Fibroblast of skin of scalp (primary cell): Measurements from ENCODE around the gene MOV10.
"Not testable (repeated sequence)": the region's sequence is repeated elsewhere in the genome, so short reads cannot be mapped to it uniquely, and the experiment has no call there.

Experiments used
- DNase-seq: peaks from one replicate; pipeline ENCODE4 v3.0.0-alpha.2; 2013

Gene MOV10

DNA sequence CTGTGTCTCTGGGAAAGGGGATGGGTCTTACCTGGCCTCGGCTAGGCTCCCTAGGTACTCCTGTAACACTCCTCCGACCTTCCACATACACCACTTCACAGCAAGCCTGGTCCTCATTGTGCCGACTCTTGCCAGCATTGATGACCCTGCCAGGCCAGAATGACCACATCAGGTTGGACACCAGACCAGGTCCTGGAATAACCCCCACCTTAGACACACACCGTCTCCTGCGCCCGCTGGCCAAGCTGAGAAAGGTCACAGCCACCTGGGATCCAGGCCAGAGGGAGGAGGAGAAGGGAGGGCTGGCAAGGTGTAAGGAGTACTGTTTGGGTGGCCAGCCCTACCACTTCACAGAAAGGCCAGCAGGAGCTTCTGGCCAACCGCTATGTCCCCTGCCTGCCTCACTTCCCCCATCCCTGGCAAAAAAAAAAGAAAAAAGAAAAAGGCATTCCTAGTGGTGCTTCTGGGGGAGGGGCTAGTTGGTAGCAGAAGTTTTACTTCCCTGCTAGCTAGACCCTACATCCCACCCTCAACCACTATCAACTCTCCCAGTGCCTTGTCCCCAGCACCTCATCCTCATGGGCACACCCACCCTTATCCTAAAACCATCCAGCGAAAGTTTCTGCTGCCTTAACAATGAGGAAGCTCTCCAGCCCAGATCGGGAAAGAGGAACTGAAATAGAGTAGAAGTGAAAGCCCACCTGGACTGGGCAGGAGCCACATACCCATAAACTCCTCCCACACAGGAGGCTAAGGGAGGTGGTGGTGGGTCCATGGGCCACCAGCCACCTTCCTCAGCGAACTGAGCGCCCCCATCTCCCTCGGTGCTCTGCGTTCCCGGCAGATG, 39.2 kb downstream of the MOV10 start:
- no peak for DNase-seq

DNA sequence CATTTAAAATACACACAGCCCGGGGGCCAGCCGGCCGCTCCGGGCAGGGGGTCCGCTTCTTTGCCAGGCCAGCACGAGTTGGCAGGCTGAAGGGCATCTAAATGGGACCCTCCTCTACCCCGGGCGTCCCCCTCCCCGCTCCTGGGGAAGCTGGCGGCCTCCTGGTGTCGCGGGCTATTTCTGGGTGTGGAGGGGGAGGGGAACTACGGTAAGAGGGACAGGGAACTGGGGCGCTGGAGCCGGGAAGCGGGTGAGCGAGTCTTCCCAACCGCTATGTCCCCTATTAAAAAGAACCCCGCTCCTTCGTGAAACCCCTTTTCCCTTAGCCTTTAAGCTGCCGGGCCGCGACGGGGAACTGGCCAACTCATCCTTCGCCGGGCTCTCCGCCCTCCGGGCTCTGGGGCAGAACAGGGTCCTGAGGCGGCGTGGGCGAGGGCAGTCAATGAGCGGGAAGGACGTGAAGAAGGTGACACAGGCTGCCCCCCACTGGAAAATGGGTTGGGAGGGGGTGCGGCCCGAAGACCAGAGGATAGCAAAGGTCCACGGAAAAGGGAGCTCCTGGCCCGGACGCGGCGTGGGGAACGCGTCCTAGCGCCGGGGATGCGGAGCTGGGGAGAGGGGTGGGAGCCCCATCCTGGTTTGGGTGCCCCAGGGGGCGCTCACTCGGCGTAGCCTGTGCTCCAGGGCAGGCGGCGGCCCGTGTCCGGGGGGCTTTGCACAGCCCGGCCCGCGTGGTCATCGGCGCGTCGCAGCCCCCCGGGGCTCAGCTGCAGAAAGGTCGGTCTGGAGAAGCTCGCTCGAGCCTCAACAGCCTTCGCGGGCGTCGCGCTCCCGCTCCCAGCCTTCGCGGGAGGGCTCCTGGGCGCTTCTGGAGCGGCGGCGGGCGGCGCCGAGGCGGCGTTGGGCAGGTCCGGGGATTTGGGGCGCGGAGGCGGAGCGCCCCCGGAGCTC, 40.1 kb downstream of the MOV10 start:
- DNase-seq = no peak

DNA sequence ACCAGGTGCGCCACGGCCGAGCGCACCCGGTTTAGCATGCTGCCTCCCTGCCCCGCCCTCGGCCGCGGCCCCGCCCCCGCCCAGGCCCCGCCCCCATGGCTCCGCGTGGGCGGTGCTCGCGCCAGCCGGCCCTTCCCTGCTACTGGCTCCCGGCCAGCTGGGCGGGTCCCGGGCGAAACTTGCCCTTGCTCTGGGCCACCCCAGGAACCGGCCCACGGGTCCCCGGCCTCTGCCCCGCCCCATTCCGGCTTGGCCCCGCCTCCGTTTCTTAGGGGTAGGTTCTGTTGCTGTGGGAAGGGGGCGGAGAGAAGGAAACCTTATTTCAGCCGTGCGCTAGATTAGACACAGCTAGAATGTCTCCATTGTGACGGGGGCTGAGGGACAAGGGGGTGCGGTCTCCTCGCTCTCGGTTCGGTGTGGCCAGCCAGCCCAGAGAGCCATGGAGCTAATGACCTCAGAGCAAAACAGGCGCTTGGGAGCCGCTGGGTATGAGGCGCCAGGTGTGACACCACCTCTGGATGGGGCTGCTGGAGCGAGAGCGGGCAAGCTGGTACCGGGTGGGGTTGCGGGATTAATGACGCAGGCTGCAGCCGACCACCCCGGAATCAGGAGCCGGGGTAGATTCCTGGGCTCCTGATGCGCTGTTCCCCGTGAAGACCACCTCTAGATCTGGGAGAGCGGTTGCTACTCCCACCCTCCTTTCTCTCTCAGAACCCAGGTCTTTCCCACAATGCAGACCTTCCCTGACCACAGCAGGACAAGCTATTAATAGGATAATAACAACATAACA, 41.0 kb downstream of the MOV10 start, which contains the start of gene PPM1J:
Gene PPM1J (minus strand): TSS at position 69 of the 790 bp plus-strand sequence. CDS start 31 bp downstream, at position 38.
- DNase-seq = peak; percentile 93

DNA sequence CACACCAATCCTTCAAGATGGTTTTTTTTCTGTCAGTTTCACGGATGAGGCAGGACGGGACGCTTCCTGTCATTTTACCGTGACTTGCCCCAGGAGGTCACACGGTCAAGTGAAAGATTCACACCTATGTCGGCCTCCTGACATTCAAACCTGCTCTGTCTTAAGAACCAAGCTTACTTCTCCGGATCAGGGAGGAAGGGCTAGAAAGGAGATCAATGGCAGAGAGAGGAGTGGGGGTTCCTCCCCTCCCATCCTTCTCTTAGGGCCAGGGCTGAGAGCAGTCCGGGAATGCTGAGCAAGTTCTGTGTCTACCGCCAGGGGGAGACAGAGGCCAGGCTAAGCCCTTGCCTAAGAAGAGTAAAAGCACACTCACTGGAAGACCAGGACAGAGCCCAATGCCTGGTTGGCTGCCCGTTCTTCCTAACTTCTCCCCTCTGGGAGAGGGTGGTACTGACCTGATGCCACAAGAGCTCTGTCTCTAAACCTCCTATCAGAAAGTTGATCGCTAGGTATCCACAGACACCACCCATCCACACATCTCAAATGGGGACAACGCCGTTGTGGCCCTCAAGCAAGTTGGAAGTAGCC, 41.8 kb downstream of the MOV10 start:
- DNase-seq = peak; percentile 89

DNA sequence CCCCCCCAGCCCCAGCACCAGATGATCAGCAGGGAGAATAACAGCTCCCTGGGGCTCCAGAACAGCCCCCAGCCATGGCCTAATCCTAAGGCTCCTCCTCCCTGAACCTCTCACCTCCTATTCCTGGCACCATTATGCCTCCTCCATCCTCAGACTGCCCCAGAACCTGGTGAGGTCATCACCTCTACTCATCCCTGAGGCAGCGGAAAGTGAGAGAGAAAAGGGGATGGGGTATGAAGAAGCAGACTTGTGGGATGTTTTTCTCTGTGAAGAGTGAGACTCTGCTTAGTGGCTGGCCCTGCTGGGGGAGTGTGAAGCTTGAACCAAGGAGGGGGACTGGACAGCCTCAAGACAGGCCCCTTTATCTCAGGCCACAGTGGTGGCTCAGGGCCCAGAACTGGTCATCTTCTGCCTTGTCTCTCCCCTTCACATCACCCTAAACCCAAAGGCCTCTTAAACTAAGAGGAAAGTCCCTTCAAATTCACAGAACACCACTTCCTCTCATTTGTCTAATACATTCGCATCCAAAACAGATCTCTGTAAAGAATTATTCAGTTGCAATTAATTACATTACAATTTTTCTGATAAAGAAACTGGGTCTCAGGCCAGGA, 42.9 kb downstream of the MOV10 start:
- DNase-seq = no peak

DNA sequence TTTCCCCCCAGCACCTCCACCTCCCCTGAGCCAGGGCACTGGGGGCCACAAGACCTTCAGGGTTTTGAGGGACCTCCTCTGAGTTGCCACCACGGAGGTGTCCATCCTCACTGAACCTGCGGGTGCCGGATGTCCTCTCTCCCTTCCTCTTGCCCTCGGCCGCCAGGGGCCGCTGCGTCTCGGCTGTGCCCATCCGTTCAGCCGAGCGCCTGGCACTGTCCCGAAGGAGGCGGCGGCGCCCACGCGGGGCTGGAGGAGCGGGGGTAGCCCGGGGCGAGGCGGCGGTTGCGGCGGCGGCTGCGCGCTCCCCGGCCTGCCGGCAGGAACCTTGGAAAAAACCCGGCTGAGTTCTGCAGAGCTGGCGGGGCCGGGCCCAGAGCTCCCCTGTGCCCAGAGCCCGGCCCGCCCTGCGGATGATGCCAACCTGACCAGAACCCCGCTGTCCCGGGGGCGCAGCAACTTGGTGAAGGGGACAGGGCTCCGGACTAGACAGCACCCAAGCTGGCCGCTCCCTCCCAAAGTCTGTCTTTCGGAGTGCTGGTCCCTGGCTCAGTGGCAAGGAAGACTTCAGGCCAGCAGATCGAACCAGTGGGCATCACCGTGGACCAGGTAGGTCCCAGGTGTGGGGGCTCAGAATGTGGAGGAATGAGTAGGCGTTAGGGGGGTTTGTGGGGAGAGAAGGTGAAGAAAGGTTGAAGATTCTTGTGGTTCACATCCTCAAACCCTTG, 44.4 kb downstream of the MOV10 start:
- peak; percentile 67 for DNase-seq

DNA sequence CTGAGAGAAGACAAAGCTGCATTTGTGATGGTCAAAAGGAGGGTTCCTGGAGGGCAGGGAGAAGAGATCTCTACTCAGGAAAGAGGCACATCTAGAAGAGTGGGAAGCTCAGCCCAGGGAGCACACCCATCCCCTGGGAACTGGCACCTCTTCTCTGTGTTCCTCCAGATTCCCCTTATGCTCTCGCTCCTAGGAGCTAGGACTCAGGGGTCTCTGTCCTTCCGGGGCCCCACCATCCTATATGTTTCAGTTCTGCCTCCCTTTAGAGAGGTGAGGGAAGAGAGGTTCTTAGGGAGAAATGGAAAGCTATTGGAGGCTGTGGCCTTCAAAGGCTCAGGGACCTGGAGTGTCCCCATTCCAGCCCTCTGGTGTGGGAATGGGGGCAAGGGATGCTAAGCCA, 45.2 kb downstream of the MOV10 start:
- DNase-seq = no peak

DNA sequence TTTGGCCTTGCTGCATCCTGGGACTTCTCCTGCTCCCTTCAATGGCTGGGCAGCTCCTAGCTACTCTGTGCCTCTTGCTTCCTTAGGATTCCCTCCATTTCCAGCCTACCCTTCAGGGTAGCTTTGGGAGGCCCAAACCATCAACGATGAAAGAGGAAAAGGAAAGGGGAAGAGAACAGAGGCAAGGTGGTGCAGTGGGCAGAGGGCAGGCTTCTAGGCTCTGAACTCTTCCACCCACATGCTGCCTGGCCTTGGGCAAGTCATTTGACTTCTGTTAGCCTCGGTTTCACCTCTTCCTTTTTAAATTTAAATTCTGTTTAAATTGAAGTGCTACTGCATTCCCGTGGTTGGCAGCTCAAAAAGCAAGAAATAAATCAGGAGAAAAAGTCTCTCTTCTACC, 46.3 kb downstream of the MOV10 start:
- no peak for DNase-seq

DNA sequence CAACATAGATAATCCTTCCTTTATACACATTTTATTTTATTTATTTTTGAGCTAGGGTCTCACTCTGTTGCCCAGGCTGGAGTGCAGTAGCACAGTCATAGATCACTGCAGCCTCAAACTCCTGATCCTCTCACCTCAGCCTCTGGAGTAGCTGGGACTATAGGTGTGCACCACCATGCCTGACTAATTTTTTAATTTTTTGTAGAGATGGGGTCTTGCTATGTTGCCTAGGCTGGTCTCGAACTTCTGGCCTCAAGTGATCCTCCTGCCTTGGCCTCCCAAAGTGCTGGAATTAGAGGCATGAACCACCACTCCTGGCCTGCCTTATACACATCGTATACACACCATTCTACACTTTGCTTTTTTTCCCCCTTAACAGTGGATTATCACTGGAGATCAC, 46.8 kb downstream of the MOV10 start:
- DNase-seq = not testable (repeated sequence)

DNA sequence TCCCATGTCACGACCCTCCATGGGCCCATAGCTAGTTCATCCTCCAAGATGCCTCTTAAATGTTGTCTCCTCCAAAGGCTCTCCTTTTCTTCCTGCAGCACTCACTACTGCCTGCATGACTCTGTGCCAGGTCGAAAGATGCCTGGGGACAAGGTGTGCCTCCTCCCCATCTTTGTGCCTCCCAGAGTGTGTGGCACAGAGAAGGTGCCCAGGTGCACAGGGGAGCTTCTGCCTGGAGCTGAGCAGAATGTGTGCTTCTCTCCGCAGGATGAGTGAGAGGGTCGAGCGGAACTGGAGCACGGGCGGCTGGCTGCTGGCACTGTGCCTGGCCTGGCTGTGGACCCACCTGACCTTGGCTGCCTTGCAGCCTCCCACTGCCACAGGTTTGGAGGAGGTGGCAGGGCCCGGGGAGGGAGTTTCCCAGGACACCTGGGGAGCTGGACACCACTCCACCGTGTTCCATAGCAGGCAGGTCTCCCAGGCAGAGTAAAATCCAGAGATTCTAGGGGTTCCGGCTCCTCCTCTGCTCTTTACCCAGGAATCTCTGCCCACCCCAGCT, 47.6 kb downstream of the MOV10 start:
- no peak for DNase-seq

DNA sequence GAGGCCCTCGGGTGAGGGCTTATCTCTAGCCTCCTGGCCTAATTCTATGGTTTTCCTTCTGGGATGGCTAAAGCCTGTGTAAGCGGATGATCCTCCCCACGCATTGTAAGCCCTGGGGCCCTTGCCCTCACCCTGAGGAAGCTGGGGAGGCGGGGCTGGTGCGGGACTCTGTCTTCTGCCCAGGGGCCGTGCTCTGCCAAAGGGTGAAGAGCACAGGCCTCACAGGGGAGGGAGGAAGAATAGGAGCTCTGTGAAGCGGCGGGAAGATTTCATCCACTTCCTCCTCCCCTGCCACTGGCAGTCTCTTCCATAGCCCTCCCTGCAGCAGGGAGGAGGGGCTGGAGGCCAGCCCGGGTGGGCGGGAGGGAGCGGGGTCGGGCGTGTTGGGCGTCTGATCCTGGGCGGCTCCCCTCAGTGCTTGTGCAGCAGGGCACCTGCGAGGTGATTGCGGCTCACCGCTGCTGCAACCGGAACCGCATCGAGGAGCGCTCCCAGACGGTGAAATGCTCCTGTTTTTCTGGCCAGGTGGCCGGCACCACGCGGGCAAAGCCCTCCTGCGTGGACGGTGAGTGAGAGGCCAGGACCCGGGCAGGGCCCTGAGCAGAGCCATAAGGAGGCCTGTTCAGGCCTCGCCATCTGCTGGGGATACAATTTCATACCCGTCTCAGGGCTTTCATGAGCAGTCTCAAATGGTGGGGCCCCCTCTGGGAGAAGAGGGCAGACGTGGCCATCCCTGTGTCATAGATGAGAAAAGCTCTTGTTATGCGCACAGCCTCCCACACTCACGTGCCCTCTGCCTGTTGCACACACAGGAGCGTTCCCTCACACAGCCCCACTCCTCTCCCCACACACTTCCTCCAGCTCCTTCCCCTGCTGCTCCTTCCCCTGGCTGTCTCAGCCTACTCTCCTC, 48.4 kb downstream of the MOV10 start:
- peak; percentile 46 for DNase-seq

DNA sequence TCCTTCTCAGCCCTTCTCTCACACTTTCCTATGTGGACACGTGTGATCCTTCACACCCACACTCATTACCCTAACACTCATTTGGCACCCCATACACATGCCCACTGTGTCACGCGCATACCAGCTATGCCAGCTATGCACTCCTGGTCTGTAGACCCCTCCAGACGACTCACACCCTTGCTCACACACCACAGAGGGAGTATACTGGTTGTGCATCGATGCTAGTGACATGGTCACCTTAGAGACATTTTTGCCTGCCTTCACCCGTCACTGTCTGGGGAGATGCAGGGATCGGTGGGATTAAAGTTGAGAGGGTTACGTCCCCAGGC, 49.0 kb downstream of the MOV10 start:
- DNase-seq = no peak

DNA sequence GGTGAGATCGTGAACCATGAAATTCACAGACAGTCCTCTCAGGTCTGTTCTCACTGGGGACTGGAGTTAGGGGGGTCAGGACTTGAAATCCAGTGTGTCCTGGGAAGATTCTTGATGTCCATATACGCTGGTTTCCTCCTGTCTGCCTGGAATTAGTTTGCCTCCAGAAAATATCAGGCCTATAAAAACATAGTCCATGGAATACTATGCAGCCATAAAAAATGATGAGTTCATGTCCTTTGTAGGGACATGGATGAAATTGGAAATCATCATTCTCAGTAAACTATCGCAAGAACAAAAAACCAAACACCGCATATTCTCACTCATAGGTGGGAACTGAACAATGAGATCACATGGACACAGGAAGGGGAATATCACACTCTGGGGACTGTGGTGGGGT, 49.8 kb downstream of the MOV10 start:
- DNase-seq = not testable (repeated sequence)

DNA sequence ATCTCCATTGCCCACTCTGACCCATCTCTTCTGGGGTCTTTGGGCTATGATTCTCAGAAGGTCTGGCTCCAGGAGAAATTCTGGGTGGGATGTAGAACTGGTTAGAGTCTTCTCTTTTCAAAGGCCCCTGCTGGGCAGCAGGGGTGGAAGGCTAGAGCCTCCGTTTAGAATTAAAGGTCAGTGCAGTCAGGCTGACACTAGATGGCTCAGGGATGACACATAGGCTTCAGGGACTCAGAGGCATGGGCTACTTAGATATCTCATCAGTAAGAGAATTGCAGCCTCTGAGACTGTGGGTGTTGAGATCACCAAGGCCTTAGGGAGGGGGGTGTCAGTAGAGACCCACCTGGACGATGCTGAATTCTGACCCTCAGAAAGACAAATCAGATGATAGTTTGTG, 53.3 kb downstream of the MOV10 start:
- DNase-seq = no peak

DNA sequence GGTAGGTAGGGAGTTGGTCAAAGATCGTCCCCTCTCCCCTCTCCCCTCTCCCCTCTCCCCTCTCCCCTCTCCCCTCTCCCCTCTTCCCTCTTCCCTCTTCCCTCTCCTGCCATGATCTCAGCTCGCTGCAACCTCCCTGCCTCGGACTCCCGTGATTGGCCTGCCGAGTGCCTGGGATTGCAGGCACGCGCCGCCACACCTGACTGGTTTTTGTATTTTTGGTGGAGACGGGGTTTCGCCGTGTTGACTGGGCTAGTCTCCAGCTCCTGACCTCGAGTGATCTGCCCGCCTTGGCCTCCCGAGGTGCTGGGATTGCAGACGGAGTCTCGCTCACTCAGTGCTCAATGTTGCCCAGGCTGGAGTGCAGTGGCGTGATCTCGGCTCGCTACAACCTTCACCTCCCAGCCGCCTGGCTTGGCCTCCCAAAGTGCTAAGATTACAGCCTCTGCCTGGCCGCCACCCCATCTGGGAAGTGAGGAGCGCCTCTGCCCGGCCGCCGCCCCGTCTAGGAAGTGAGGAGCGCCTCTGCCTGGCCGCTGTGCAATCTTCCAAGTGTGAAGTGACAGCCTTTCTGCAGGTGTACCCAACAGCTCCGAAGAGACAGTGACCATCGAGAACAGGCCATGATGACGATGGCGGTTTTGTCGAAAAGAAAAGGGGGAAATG, 54.0 kb downstream of the MOV10 start:
- DNase-seq = not testable (repeated sequence)

DNA sequence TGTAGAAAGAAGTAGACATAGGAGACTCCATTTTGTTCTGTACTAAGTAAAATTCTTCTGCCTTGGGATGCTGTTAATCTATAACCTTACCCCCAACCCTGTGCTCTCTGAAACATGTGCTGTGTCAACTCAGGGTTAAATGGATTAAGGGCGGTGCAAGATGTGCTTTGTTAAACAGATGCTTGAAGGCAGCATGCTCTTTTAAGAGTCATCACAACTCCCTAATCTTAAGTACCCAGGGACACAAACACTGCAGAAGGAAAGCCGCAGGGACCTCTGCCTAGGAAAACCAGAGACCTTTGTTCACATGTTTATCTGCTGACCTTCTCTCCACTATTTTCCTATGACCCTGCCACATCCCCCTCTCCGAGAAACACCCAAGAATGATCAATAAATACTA, 54.6 kb downstream of the MOV10 start:
- not testable (repeated sequence) for DNase-seq

DNA sequence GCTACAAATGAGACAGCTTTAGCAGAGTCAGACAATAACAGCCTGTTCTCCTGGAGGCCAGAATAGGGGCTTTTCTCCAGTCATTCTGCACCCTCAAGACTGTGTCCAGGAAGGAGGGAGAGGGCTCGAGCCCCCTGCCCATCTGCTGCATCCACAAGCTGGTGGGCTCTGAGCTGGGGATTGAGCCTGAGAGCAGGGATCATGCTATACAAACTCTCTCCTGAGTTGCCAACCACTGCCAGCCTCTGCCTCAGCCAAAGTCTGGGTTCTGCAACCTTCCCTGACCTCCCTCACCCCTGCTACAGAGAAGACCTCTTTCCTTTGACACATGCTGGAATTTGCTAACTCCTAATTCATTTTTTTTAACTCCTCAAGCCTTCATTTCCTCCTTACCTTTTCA, 55.5 kb downstream of the MOV10 start:
- DNase-seq = no peak

DNA sequence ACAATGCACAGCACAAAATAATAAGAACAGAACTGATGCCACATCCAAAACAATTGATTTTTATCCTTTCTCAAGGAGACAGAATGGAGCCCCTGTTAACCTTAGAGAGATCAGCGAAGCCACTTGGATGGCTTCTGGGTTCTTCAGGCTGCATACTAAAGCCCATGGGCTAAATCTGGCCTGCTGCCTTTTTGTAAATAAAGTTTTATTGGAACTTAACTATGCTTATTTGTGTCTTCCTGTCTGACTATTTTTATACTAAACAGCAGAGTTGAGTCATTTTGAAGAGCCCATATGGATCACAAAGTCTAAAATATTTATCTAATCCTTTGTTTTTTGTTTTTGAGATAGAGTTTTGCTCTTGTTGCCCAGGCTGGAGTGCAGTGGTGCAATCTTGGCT, 57.0 kb downstream of the MOV10 start:
- DNase-seq = no peak

DNA sequence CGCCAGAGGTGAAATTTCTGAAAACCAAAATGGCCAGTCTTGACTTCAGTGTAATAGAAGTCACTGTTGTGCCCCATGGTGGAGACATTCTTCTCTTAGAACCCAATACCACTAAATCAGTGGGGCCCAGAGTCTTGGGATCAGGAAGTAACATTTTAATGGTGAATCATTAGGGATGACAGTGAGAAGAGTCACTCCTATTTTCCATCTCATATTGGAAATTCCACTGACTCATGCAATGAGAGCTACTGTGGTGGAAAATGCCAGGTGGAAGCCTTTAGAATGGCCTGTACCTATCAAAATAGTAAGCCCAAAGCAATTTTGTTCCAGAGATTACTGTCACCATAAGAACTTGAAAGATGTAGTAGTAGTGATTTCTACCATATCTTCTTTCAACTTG, 61.3 kb downstream of the MOV10 start:
- DNase-seq = peak; percentile 78
